Gastroesophageal sphincter (tissue), 3 donors: ENCODE measurements around the gene LRRC73.

Experiments used
- CTCF ChIP-seq, 4 experiments: fragments of 200-600 bp in 2 of 4; fragments of 450-650 bp in 2 of 4; sonication (generic) in 1 of 4; IDR thresholded peaks; one replicate each; pipeline ENCODE4 v1.5.1; 2017 to 2019; ENCODE audit warnings: antibody characterized with exemption in 4 of 4, mild to moderate bottlenecking in 2 of 4, moderate library complexity in 2 of 4
- EP300 ChIP-seq: sonication (generic); formaldehyde crosslinking; IDR thresholded peaks from one replicate; pipeline ENCODE4 v1.6.1; 2017; ENCODE audit warnings: antibody characterized with exemption, mild to moderate bottlenecking
- POLR2AphosphoS5 ChIP-seq: sonication (generic); formaldehyde crosslinking; IDR thresholded peaks from one replicate; pipeline ENCODE4 v1.6.1; 2017; ENCODE audit warnings: antibody characterized with exemption

GRCh38 chr6:43511824-43512415 lies 1.8 kb upstream of the LRRC73 start:
- TF ChIP-seq CTCF (IDR thresholded peaks at IDR 0.05), result no peak
- TF ChIP-seq EP300, result no peak
- no peak for TF ChIP-seq POLR2AphosphoS5
